Stimulated activated CD4-positive, alpha-beta T cell treated with anti-CD3 and anti-CD28 coated beads, Interleukin-1b, Interleukin-23, amount 100 ng/mL, for 1 hour (primary cell): ENCODE measurements around the gene PRRG4.
"Not testable (repeated sequence)": the region's sequence is repeated elsewhere in the genome, so short reads cannot be mapped to it uniquely, and the experiment has no call there.

Experiments used
- DNase-seq, 2 donors: peaks; one replicate each; pipeline ENCODE4 v3.0.0-alpha.2; 2020; ENCODE audit warnings: low read depth in 2 of 2

Gene PRRG4

DNA sequence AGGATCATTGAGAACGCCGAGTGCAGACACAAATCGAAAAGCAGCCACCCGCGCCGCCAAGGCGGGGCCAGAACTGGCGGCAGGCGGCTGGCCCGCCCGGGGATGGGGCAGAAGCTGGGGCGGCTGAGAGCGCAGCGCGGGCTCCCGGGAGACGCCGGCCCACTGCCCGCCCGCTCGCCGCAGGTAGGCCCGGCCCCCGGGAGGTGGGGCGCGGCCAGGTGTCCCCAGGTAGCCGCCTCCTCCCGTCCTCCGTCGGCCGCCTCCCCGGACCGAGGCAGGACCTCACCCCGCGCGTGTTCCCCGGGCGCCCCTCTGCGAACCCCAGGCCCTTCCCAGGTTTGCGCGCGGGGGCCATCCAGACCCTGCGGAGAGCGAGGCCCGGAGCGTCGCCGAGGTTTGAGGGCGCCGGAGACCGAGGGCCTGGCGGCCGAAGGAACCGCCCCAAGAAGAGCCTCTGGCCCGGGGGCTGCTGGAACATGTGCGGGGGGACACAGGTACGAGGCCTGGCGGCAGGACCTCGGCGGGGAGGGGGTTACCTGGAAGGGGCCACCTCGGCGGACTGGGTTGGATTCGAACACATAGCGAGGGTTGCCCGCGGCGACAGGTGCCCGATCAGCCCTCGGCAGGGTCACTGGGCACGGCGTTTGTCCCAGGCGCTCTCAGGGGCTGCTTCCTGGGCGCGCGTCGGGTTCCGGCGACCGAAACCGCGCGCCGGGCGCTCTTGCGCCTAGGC lies at the start of gene PRRG4:
Gene PRRG4 (plus strand): TSS at position 248 of the 733 bp plus-strand sequence. CDS start 603 bp downstream, outside the sequence.
- peak in 1 of 2 donors; percentile 11 for DNase-seq

DNA sequence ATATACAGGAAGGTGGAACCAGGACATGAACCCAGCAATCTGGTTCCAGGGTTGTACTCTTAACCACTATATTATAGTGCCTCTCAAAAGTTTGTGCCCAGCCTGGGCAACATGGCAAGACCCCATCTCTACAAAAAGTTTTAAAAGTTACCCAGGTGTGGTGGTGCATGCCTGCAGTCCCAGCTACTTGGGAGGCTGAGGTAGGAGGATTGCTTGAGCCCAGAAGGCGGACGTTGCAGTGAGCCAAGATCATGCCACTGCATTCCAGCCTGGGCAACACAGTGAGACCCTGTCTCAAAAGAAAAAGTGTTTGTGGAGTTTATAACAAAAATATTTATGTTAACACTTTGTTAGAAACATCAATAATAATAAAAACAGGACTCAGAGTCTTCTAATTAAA lies 48.9 kb upstream of the PRRG4 start:
- not testable (repeated sequence) for DNase-seq

DNA sequence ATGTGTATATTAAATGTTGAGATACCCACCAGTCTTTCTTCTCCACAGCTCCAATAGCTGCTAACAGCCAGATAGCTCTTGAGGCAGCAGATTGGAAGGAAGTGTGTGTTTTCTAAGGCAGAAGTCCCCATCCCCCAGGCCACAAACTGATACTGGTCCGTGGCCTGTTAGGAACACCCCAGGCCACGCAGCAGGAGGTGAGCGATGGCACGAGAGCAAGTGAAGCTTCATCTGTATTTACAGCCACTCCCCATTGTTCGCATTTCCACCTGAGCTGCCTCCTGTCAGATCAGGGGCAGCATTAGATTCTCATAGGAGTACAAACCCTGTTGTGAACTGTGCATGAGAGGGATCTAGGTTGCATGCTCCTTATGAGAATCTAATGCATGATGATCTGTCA lies 48.0 kb upstream of the PRRG4 start:
- no peak for DNase-seq

DNA sequence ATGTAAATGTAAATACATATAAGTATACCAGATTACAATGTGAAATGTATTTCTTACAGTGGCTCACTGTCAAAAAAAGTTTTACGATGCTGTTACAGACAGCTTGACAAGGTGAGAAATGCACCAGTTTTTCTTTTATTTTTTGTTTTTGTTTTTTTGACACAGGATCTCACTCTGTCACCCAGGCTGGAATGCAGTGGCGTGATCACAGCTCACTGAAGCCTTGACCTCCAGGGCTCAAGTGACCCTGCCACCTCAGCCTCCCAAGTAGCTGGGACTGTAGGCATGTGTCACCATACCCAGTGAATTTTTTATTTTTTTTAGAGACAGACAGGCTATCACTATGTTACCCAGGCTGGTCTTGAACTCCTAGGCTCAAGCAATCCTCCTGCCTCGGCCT lies 44.5 kb upstream of the PRRG4 start:
- no peak for DNase-seq

DNA sequence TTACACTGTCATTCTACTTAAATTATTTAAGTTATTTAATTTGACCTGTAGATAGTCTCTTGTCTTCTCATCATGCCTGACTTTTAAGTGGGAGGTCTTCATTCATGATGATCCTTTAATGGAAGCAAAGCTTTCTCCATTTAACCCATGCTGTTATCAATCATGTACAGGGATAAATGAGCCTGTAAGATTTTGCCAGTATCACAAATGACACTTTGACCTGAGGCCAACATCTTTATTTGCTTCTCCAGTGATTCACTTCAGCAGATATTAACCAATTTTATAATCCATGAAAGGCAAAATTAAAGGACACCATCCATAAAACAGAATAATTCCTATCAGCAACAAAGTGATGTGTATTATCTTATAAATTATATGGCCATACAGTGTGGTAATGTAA lies 42.9 kb upstream of the PRRG4 start:
- no peak for DNase-seq

DNA sequence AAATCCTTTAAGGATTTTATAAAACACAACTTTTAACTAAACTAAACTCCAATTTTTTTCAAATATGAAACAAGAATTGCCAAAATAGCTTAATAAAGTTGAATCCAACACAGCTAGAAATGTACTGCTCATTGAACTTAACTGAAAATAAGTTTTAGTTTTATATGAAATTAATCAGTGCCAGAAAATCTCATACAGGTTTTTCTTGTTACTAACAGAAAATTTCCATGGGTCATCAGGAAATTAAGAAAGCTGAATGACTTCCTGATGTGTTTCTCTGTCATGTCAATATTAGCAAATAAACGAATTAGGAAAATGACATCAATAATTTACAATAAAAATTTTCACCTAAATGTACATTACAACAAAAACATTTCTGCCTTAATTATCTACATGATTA lies 38.8 kb upstream of the PRRG4 start:
- no peak for DNase-seq

DNA sequence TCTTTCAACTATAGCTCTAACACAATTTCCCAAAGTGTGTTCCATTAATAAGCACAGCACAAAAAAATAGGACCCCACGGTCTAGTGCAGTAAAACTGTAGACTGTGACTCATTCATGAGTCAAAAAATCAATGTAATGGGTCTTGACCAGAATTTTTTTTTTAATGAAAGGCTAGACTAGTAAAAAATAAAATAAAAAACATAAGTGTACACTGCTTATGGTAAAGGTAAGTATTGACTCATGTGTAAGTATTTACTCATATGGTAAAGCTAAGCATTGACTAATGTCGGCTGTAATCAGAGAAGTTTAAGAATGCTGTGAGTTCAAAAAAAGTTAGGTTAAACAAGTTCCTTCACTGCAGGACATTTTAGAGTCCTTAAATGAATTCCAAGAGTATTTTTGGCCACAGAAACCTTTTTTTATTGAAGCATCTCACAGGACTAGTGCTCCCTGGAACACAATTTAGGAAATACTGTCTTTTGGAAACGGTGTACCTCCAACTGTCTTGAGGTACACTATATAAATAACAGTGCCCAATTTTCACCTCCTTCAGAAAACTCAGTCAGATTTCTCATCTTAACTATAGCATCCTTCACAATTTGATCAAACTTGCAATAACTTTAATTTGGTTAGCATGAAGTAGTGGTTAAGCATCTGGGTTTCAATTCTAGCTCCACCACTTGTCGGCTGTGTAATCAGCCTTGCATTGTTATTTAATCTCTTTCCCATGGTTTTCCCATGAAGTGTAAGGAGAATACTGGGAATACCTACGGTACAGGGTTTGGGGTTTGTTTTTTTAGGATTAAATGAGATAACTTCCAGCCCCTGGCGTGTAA lies 37.4 kb upstream of the PRRG4 start:
- no peak for DNase-seq

DNA sequence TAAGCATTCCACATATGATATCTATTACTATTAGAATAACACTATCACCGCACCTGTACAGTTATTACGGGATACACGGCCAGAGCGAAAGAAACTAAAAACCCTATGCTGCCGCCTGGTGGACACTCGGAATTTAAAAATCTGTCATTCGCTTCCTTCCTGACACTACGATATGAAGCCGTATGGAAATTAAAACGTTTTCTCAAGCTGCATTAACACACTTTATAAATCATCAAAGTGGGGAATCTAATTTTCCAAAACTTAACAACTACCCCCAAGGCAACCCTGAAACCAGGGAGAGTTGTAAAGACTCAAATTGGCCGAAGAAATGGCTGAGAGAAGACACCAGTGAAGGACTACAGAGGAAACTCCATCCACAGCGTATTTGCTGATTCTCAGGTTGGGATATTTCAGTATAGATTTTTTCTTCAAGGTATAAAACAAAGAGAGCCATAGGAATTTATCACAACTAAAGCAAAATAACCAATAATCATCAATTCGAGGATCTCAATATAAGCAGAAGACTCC lies 36.7 kb upstream of the PRRG4 start:
- DNase-seq: peak; percentile 7 to 48

DNA sequence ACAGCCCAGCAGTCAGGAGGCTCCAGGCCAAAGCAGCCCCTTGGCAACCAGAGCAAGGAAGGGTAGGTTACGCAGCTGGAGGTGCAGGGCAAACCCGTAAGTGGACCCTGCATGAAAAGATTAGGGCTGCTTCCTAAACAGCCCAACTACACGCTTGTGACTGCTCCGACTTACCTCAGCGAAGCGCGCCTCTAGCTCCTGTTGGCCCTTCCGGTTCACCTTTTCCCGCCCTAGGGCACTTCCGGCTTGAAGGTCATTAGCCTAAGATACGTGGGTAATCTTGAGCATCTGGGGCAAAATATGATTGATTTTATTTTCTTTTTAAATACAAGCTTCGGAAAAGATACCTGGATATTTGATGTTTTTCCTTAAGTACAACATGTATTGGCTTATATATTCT lies 35.3 kb upstream of the PRRG4 start, which contains the start of gene CCDC73:
Gene CCDC73 (minus strand): TSS at position 224 of the 400 bp plus-strand sequence. CDS start 34,419 bp downstream, outside the sequence.
- no peak for DNase-seq

DNA sequence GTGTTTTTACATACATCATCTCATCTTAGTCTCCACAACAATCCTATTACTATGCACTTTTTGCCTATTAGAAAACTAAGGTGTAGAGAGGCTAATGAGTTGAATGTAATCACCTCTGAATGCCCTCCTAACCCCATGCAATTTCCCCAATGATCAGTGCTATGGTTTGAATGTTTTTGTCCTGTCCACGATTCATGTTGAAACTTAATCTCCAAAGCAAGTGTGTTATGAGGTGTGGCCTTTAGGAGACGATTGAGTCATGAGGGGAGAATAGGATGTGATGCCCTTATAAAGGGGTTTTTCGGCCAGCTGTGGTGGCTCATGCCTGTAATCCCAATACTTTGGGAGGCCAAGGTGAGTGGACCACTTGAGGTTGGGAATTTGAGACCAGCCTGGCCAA lies 33.3 kb upstream of the PRRG4 start:
- no peak for DNase-seq

DNA sequence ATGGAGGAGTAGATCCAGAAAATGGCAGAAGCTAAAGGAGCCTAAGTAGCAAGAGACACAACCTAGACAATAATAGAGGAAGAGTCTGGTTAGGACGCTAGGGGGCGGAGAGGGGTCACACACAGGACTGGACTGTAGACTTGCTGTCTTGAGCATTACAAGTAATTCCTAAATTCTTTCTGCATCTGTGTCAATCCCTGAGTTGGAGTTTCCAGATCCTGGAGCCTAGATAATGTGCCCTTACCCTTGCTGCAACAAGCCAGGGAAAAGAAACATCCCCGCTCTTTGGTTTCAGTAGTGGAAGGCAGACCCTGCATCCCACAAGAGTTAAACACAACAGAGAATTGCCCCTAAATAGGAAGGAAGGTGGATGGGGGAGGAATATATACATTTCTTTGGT lies 20.4 kb upstream of the PRRG4 start:
- DNase-seq: peak in 1 of 2 donors; percentile 23

DNA sequence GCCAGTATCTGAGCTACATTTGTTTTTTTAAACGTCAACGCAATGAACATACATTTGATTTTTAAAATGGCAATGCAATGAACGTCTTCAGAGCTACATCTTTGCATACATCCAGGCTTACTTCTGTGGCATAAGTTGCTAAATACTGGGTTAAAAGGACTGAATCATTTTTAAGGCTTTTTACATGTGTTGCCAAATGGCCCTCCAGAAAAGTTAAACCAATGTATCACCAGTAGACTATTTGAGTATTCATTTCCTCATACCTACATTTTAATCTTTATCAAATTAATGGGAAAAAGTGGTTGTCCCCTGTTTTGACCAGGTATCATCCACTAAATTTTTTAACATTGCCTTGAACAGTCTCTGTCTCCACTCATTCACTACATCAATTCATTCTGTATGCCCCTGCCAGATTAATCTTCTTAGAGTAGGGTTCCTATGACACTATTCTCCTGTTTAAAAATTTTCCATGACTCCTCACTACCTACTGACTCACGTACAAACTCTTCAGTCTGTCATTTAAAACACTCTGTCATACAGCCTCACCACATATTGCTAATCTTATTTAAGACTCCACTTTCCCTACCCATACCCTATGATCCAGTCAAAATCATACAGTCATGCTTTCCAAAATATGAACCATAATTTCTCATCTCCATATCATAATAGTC lies 12.4 kb upstream of the PRRG4 start:
- no peak for DNase-seq

DNA sequence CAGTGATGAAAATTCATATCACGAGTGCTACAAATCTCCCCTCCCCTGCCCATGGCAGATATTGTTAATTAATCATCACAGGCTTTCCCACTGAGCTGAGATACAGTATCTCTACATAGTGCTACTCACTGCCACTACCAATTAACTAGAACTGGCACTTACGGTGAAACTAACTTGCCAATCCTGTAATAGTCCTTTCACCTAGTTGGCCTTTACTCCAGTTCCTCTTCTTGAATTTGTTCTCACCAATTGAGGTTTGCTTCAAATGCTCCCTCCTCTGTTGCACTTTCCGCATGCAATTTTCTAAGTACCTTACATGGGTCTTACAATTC lies 11.9 kb upstream of the PRRG4 start:
- no peak for DNase-seq

DNA sequence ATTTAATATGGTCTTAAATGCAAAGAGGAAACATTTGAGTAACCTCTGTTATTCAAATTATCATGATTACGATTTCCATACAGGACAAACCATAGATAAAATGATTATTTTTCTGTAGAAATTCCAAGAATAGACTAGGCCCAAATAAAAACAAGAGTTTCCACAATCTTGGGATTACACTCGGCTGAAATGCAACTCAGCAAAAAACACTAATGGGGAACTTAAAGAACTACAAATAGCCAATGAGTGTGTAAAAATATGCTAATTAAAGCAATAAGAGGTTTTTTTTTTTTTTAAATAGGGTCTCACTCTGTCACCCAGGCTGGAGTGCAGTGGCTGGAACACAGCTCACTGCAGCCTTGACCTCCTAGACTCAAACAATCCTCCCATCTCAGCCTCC lies 10.5 kb upstream of the PRRG4 start:
- DNase-seq: no peak

DNA sequence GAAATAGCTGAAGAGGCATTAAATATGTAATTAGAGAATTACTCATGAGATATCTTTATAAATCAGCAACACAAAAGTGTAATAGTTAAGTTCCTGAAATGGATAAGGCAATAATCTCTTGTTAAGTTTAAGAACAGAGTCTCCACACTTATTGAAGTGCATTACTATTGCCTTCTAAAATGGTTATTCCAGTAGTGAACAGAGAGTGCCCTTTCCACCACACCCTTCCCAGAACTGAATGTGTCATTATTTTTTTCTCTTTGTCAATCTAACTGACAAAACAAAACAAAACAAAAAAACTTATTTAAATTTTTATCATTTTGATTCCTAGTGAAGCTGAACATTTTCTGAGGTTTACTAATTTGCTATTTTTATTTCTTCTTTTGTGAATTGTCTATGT lies 9.2 kb upstream of the PRRG4 start:
- DNase-seq: no peak

DNA sequence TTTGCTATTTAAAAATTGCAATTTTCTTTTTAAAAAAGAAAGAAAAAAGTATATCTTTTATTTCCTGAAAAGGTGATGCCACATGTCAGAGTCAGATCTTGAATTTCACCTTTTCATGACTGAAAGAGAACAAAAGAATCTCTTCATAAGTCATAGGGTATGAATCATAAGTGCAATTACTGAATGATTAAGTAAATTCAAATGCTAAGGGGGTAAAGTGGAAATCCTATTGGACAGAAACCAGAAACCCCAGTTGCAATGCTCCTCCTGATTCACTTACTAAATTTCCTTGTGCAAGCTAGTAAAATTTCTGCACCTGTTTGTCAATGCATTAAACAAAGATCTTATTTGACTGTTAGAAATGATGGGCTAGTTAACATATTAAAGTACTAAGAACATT lies 8.2 kb upstream of the PRRG4 start:
- no peak for DNase-seq

DNA sequence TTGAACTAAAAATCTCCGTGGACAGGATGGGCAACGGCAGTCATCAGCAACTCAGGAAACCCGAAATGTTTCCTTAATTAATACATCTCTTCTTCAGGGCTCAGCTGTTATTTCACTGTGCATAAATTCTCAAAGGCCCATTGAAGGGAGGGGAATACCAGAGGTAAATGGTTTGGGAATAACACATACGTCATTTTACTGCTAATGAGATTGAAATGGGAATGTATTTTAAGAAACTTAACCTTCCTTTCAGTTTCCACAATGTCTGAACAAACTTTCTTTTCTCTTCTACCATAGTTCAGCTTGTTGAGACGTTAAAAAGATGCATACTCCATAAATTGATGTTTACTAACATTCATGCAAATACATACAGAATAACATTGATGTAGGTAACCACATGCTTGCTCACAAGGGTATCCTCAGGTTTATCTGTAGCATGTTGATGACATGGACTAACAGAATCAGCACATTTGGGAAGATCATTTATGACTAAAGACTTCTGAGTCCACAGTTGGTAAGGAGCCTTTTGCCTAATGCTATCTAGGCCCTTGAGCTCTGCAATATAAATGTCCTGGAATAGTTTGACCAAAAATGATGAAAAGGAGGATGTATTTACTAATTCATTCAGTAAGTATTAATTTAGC lies 7.7 kb upstream of the PRRG4 start:
- DNase-seq: no peak

DNA sequence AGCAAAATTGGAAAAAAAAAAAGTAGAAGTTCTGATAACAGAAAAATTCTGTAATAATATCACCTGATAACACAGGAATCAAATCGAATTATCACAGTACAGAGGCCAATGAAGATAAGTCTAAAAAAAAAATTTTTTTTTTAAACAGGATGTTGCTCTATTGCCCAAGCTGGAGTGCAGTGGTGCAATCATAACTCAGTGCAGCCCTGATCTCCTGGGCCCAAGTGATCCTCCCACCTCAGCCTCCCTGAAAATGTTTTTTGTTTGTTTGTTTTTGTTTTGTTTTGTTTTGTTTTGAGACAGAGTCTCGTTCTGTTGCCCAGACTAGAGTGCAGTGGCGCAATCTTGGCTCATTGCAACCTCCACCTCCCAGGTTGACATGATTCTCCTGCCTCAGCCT lies 6.1 kb upstream of the PRRG4 start:
- DNase-seq: not testable (repeated sequence)

DNA sequence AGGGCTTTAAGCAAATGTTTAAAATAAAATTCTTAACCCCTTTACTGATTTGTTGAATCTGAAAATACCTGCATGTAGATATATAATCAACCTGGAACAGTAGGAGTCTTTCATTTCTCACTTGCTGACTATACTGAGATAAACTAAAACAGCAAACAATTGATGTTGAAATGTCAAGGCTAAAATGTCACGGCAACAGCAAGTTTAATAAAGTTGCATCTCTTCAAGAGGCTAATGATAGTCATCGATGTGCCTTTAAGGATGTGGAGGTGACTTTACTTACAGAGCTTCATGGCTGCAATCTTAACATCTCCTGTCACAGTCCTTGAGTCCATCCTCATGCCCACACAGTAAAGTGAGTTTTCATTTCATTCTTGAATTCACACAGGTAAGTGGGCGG lies 3.6 kb upstream of the PRRG4 start:
- DNase-seq: no peak

DNA sequence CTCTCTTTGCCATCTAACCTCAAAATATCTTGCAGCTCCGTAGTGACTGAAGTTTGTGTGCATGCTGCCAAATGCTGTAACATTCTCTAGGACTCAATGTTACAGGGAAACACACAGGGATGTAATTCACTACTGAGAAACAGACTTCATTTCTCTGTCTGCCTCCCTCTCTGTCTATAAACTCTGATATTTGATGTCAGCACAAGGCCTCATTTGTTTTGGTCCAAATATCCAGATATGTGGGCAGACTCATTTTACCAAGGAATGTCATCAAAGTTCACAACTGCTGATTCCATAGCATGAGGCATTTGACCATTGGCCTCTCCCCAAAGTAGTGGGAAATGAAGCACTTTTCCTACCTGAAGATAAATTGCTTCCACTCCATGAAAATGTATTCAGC lies 2.5 kb upstream of the PRRG4 start:
- no peak for DNase-seq

DNA sequence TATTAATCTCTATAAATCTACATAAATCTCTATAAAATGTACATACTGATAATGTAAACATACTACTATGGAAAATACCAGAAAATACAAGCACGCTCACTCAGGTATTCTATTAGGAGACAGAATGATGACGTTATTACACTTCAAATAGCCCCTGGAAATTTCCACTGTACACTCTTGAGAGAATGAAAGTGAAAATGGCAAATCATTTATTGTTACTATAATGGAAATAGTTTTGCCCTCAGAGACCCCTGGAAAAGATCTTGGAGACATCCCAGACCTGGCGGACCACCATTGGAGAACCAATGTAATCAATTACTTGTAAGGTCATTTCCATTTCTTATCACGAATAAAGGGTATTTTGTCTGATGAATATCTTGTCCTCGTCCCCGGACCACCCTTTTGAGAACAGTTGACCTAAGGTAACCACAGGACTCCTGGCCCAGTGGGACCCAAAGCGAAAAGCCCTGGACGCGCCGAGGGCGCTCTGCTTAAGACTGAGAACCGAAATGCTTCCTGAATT lies 509 bp upstream of the PRRG4 start:
- DNase-seq: no peak

DNA sequence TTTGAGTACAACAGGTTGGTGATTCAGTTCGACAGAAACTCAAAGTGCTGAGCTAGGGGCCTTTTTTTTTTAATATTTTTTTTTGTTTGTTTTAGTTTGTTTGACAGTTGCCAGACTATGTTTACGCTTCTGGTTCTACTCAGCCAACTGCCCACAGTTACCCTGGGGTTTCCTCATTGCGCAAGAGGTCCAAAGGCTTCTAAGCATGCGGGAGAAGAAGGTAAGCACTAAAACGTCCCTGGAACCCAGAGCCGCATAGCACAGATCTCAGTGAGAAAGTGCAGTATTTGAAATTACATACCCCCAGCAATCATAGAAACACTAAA lies 649 bp downstream of the PRRG4 start:
- DNase-seq: no peak
